Esophagus muscularis mucosa (tissue), 4 donors: ENCODE measurements around the gene PPP1R37.

Source experiments
- EP300 ChIP-seq: sonication (generic); formaldehyde crosslinking; IDR thresholded peaks from one replicate; pipeline ENCODE4 v1.6.1; 2017; ENCODE audit warnings: antibody characterized with exemption
- POLR2A ChIP-seq: fragments of 450-650 bp; IDR thresholded peaks from one replicate; pipeline ENCODE4 v1.6.1; 2017; ENCODE audit warnings: antibody characterized with exemption, moderate library complexity, mild to moderate bottlenecking, low read depth
- POLR2AphosphoS5 ChIP-seq, 2 donors: sonication (generic); formaldehyde crosslinking; IDR thresholded peaks; one replicate each; pipeline ENCODE4 v1.6.1; 2017; ENCODE audit warnings: antibody characterized with exemption in 2 of 2
- TF ChIP-seq, protein P1 (sequence below), 3 experiments: fragments of 200-600 bp in 2 of 3; fragments of 450-650 bp in 1 of 3; sonication (generic) in 2 of 3; IDR thresholded peaks; one replicate each; pipeline ENCODE4 v1.5.1; 2017 to 2019; ENCODE audit warnings: antibody characterized with exemption in 3 of 3, mild to moderate bottlenecking in 2 of 3, moderate library complexity in 1 of 3

DNA sequence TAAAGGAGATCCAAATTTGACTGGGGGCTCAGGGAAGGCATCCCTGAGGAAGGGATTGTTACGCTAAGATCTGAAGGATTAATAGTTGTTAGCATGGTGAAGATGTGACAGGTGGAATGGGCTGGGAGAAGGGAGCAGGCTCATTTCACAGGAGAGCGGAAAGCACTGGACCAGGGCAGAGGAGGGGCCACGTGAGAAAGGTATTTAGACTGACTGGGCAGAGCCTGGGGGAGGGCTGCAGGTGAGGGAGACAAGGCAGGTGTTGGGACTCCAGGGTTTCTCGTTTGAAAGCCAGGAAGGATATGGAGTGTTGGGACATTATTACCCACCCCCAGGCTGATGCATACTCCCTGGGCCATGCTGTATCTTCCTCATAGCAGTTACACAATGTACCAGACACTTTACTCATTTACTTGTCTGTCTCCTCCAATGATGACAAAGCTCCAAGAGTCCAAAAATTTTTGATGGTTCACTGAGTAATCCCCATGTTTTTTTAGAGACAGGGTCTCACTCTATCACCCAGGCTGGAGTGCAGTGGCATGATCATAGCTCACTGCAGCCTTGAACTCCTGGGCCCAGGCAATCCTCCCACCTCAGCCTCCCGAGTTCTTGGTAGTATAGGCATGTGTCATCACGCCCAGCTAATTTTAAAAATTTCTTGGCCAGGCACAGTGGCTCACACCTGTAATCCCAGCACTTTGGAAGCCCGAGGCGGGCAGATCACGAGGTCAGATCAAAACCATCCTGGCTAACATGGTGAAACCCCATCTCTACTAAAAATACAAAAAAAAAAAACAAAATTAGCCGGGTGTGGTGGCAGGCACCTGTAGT, 82.8 kb downstream of the PPP1R37 start:
- TF ChIP-seq, protein P1, sequence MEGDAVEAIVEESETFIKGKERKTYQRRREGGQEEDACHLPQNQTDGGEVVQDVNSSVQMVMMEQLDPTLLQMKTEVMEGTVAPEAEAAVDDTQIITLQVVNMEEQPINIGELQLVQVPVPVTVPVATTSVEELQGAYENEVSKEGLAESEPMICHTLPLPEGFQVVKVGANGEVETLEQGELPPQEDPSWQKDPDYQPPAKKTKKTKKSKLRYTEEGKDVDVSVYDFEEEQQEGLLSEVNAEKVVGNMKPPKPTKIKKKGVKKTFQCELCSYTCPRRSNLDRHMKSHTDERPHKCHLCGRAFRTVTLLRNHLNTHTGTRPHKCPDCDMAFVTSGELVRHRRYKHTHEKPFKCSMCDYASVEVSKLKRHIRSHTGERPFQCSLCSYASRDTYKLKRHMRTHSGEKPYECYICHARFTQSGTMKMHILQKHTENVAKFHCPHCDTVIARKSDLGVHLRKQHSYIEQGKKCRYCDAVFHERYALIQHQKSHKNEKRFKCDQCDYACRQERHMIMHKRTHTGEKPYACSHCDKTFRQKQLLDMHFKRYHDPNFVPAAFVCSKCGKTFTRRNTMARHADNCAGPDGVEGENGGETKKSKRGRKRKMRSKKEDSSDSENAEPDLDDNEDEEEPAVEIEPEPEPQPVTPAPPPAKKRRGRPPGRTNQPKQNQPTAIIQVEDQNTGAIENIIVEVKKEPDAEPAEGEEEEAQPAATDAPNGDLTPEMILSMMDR (IDR thresholded peaks at IDR 0.05) = no peak
- no peak for TF ChIP-seq EP300
- TF ChIP-seq POLR2A = no peak
- TF ChIP-seq POLR2AphosphoS5 (IDR thresholded peaks at IDR 0.05) = no peak
